Transverse colon (tissue), 4 donors: Measurements from ENCODE around the gene GMEB2. TPM values are rescaled to one million over a fixed set of nuclear protein-coding genes. Genes with fewer than 3 reads are reported as not detected.
"Not testable (repeated sequence)": the region's sequence is repeated elsewhere in the genome, so short reads cannot be mapped to it uniquely, and the experiment has no call there.

Experiments used
- DNase-seq: peaks from one replicate; pipeline ENCODE4 v3.0.0-alpha.2; 2019
- H3K27ac ChIP-seq, 4 donors: fragments of 200-600 bp; sonication (generic); 2 replicates each; pipeline ENCODE4 v1.5.1; 2016 to 2018; ENCODE audit warnings: inconsistent platforms in 4 of 4
- H3K27me3 ChIP-seq: fragments of 200-600 bp; sonication (generic); 2 replicates; pipeline ENCODE4 v1.5.1; 2017; ENCODE audit warnings: inconsistent platforms
- H3K36me3 ChIP-seq, 4 donors: fragments of 200-600 bp; sonication (generic); 2 replicates each; pipeline ENCODE4 v1.5.1; 2017 to 2019; ENCODE audit warnings: inconsistent platforms in 4 of 4
- H3K4me1 ChIP-seq, 4 donors: fragments of 200-600 bp; sonication (generic); 2 replicates each; pipeline ENCODE4 v1.5.1; 2017 to 2020; ENCODE audit warnings: inconsistent platforms in 4 of 4
- H3K4me3 ChIP-seq, 4 donors: fragments of 200-600 bp; sonication (generic); 1 replicate in 1 of 4; 2 replicates in 3 of 4; pipeline versions ENCODE4 v1.5.1 to v1.6.1; 2017 to 2019; ENCODE audit warnings: inconsistent platforms in 4 of 4
- H3K9me3 ChIP-seq, 2 donors: fragments of 200-600 bp; sonication (generic); 2 replicates each; pipeline ENCODE4 v1.5.1; 2017 to 2019; ENCODE audit warnings: inconsistent platforms in 2 of 2
- EP300 ChIP-seq: sonication (generic); formaldehyde crosslinking; IDR thresholded peaks from one replicate; pipeline ENCODE4 v1.6.1; 2017; ENCODE audit warnings: antibody characterized with exemption, low read depth
- POLR2A ChIP-seq: fragments of 450-650 bp; IDR thresholded peaks from one replicate; pipeline ENCODE4 v1.6.1; 2016; ENCODE audit warnings: antibody characterized with exemption, mild to moderate bottlenecking, moderate library complexity
- POLR2AphosphoS5 ChIP-seq, 3 donors: sonication (generic); formaldehyde crosslinking; IDR thresholded peaks; one replicate each; pipeline ENCODE4 v1.6.1; 2016; ENCODE audit warnings: antibody characterized with exemption in 3 of 3
- WGBS, 2 donors: methylation state at CpG; one replicate each; pipeline ENCODE4 v1.1.5; 2018; ENCODE audit warnings: low coverage in 1 of 2; 5-methylcytosine and 5-hydroxymethylcytosine counted together
- in situ Hi-C, 4 donors: fragments of 200-750 bp; cut with MboI; loops; one replicate each; pipeline versions ENCODE4 v1.15.0 to v1.15.1; 2017; ENCODE audit warnings: low sequenced_read_pairs in 3 of 4, low pct_ligation_motif_present in 1 of 4, low pct_unique_long_range_greater_than_20kb in 1 of 4
- intact Hi-C: fragments of 100-400 bp; cut with DNase I; formaldehyde crosslinking; loops from one replicate; pipeline ENCODE4 v1.15.1; 2023; ENCODE audit warnings: low total_unique reads
- total RNA-seq, 4 donors: library from RNA; depleted of rRNA; stranded (reverse); fragments of >200 nt; gene quantifications; one replicate each; pipeline ENCODE4 v1.1.0, GENCODE V29; 2016
- TF ChIP-seq, protein P1 (sequence below), 5 experiments: fragments of 200-600 bp in 3 of 5; fragments of 450-650 bp in 2 of 5; sonication (generic) in 3 of 5; IDR thresholded peaks; 1 replicate in 2 of 5; 2 replicates in 3 of 5; pipeline ENCODE4 v1.5.1; 2016 to 2017; ENCODE audit warnings: antibody characterized with exemption in 5 of 5, inconsistent platforms in 3 of 5, mild to moderate bottlenecking in 2 of 5, moderate library complexity in 1 of 5

Gene GMEB2
- total RNA-seq, 4 donors from 2014 or later = 9.0 to 20.3 (median 13.5) TPM

DNA sequence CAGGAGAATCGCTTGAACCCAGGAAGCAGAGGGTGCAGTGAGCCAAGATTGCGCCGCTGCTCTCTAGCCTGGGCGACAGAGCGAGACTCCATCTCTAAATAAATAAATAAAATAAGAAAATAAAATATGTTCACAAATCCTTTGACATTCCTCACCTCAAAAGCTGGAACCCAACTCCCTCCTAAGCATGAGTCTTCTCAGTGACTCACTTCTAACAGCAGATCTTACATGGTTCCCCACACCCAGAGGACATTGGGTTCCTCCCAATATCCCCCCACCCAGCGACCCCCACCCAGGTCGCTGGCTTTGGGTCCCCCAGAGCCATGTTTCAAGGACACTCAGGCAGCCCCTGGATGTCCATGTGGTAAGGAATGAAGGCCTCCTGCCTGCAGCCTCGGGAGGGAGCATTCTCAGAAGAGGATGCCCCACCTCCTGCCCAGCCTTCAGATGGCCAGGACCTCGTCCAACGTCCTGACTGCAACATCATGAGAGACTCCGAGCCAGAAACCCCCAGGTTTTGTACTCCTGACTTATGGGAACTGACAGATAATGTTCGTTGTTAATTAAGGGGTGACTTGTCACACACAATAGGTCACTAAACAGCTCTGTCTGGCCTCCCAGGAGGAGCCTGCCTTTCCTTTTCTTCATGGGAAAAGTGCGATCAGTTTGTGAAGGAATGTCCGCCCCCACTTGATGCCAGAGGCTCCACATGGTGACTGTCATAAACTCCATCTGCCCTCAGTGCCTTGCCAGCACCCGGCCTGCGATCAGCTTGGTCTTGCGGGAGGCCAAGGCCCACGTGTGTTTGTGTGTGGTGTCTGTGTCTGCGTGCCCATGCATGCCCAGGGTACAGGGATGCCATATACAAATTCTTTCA is 10.1 kb upstream of the GMEB2 start:
- Histone ChIP-seq H3K27ac (peak overlapping the region in 3 of 4 donors; percentile 16 to 57 (median 21)), H3K27me3 (no peaks in the 10 kb centered on the region), H3K4me1 (peaks cover 0 to 5% (median 2%) of the 10 kb centered on the region in 4 donors), H3K9me3 (no peaks in the 10 kb centered on the region), H3K36me3 (no peaks in the 10 kb centered on the region), H3K4me3 (no peak overlapping the region)
- intact Hi-C loops (no loop called here), in situ Hi-C loops (loop anchor here in 1 of 4 donors (25.0 kb wide), 1 partner anchor 100 kb away; the partner anchor contains the start of genes PTK6 and SRMS)
- TF ChIP-seq, protein P1, sequence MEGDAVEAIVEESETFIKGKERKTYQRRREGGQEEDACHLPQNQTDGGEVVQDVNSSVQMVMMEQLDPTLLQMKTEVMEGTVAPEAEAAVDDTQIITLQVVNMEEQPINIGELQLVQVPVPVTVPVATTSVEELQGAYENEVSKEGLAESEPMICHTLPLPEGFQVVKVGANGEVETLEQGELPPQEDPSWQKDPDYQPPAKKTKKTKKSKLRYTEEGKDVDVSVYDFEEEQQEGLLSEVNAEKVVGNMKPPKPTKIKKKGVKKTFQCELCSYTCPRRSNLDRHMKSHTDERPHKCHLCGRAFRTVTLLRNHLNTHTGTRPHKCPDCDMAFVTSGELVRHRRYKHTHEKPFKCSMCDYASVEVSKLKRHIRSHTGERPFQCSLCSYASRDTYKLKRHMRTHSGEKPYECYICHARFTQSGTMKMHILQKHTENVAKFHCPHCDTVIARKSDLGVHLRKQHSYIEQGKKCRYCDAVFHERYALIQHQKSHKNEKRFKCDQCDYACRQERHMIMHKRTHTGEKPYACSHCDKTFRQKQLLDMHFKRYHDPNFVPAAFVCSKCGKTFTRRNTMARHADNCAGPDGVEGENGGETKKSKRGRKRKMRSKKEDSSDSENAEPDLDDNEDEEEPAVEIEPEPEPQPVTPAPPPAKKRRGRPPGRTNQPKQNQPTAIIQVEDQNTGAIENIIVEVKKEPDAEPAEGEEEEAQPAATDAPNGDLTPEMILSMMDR (IDR thresholded peaks at IDR 0.05) = no peak
- TF ChIP-seq POLR2A (no peak), EP300 (no peak), POLR2AphosphoS5 (IDR thresholded peaks at IDR 0.05) (no peak)
- WGBS, 2 donors = 77% methylated on average over 19 of the region's 19 CpGs; no CpG with 5 or more reads in 1 of the 2 donors
- DNase-seq = no peak

DNA sequence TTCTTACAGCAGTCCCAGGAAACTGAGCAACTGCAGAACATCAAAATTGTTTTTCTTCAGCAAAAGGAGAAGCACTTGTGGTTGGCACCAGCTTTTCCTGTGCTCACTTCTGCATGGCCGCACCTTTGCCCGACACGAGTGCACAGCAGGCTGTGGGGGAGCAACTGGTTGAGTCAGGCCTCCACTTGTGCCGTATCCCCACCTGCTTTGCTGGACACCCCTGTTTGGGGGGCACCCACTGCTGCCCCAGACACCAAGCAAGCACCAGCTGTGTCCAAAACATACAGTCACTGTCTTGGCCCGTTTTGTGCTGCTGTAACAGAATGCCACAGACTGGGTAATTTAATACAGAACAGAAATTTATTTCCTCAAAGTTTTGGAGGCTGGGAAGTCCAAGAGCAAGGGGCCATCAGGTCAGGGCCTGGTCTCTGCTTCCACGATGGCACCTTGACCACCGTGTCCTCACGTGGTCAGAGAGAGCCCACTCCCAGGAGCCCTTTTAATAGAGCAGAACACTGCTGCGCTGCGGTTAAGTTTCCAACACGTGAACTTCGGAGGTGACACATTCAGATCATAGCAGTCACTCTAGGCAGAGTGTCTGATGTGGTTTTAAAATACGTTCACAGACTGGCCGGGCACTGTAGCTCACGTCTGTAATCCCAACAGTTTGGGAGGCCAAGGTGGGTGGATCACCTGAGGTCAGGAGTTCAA is 8.7 kb upstream of the GMEB2 start:
- peaks cover 0 to 5% (median 0%) of the 10 kb centered on the region in 4 donors for H3K4me1 ChIP-seq
- H3K27me3 ChIP-seq = no peaks in the 10 kb centered on the region
- TF ChIP-seq POLR2AphosphoS5 (IDR thresholded peaks at IDR 0.05) (peak in 1 of 3 donors; percentile 16), EP300 (no peak), POLR2A (no peak)
- TF ChIP-seq, protein P1 (IDR thresholded peaks at IDR 0.05) = no peak
- in situ Hi-C loops (loop anchor here in 1 of 4 donors (25.0 kb wide), 1 partner anchor 98 kb away; the partner anchor contains the start of genes PTK6 and SRMS), intact Hi-C loops (no loop called here)
- H3K9me3 ChIP-seq = no peaks in the 10 kb centered on the region
- WGBS, 2 donors = 72% methylated on average over 15 of the region's 15 CpGs; no CpG with 5 or more reads in 1 of the 2 donors
- peak; percentile 59 for DNase-seq
- no peaks in the 10 kb centered on the region for H3K36me3 ChIP-seq
- H3K4me3 ChIP-seq = no peak overlapping the region
- peak overlapping the region; percentile 49 to 78 (median 55) for H3K27ac ChIP-seq

DNA sequence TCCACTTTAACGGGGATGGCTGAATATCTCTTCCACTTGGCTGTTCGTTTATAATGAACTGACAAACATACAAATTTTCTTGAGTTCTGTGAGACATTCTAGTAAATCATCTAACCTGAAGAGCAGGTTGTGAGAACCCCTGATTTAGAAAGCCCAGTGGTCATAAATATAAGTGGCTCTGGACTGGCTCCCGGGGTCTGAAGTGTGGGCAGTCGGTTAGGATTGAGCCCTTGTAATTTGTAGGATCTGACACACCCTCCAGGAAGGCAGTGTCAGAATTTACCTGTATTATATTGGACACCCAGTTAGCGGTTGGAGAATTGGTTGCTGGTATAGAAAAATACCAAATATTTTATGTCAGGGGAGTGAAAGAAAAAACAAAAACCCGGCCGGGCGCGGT is 6.8 kb upstream of the GMEB2 start:
- Histone ChIP-seq H3K9me3 (no peaks in the 10 kb centered on the region), H3K27ac (no peak overlapping the region), H3K4me3 (no peak overlapping the region), H3K27me3 (no peaks in the 10 kb centered on the region), H3K4me1 (peaks cover 2 to 4% (median 2%) of the 10 kb centered on the region in 4 donors), H3K36me3 (no peaks in the 10 kb centered on the region)
- in situ Hi-C loops = loop anchor here in 1 of 4 donors (25.0 kb wide), 1 partner anchor 96 kb away; the partner anchor contains the start of genes PTK6 and SRMS
- no peak for DNase-seq
- intact Hi-C loops = no loop called here
- TF ChIP-seq EP300 = no peak
- no peak for TF ChIP-seq POLR2AphosphoS5 (IDR thresholded peaks at IDR 0.05)
- TF ChIP-seq, protein P1 (IDR thresholded peaks at IDR 0.05) = no peak
- 44 to 76% methylated on average over 4 to 9 of the region's 9 CpGs for WGBS, 2 donors

DNA sequence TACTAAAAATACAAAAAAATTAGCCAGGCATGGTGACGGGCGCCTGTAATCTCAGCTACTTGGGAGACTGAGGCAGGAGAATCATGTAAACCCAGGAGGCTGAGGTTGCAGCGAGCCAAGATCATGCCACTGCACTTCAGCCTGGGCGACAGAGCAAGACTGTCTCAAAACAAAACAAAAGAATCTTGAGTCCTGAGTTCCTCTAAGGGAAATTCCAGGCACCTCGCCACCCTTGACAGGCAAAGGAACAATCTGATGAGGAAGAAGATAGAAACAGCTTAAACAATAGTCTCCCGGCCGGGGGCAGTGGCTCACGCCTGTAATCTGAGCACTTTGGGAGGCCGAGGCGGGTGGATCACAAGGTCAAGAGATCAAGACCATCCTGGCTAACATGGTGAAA is 4.5 kb upstream of the GMEB2 start:
- in situ Hi-C loops = loop anchor here in 1 of 4 donors (25.0 kb wide), 1 partner anchor 94 kb away; the partner anchor contains the start of genes PTK6 and SRMS
- H3K27me3 ChIP-seq, intact Hi-C loops, DNase-seq, H3K36me3 ChIP-seq, H3K9me3 ChIP-seq, H3K4me3 ChIP-seq: not testable (repeated sequence)
- peak overlapping the region in 1 of 4 donors; percentile 18 for H3K27ac ChIP-seq
- whole genome bisulfite sequencing, 2 donors = 65 to 66% methylated on average over 9 to 10 of the region's 10 CpGs
- H3K4me1 ChIP-seq = peaks cover 8 to 17% (median 12%) of the 10 kb centered on the region in 4 donors

DNA sequence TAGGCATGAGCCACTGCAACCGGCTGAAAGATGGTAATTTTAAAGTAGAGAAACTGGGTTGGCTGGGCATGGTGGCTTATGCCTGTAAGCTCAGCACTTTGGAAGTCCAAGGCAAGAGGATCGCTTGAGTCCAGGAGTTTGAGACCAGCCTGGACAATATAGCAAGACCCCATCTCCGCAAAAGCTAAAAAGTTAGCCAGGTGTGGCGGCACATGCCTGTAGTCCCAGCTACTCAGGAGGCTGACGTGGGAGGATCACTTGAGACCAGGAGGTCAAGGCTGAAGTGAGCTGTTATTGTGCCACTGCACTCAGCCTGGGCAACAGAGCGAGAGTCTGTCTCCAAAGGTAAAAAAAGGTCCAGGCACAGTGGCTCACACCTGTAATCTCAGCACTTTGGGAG is 4.1 kb upstream of the GMEB2 start:
- H3K9me3 ChIP-seq, DNase-seq, H3K27me3 ChIP-seq, intact Hi-C loops, H3K4me3 ChIP-seq, H3K36me3 ChIP-seq: not testable (repeated sequence)
- 92 to 96% methylated on average over 4 to 6 of the region's 6 CpGs for WGBS, 2 donors
- in situ Hi-C loops = loop anchor here in 1 of 4 donors (25.0 kb wide), 1 partner anchor 94 kb away; the partner anchor contains the start of genes PTK6 and SRMS
- peaks cover 8 to 22% (median 12%) of the 10 kb centered on the region in 4 donors for H3K4me1 ChIP-seq
- H3K27ac ChIP-seq = peak overlapping the region in 1 of 4 donors; percentile 18
